H1 (cell line): ENCODE measurements around the gene KIAA0040. TPM values are rescaled to one million over a fixed set of nuclear protein-coding genes. Genes with fewer than 3 reads are reported as not detected.
A peak's percentile ranks its signal among the peaks of the same experiment; 100 is the strongest.

ENCODE experiments used
- CTCF ChIA-PET: fragments of 300-600 bp; sonication (Branson Sonifier 250); formaldehyde crosslinking; loops from one replicate; lab custom pipeline; 2021; ENCODE audit not compliant: partially characterized antibody; lab: Charles Lee
- POLR2A ChIA-PET: fragments of 300-600 bp; sonication (Branson Sonifier 250); formaldehyde crosslinking; loops from one replicate; lab custom pipeline; 2021; ENCODE audit warnings: inconsistent platforms; ENCODE audit not compliant: partially characterized antibody; lab: Charles Lee
- DNase-seq, 2 experiments: peaks; one replicate each; pipeline versions ENCODE4 v3.0.0 to v3.0.0-alpha.2; 2010 to 2022; ENCODE audit warnings: low spot score in 2 of 2, low read depth in 1 of 2, mixed read lengths in 1 of 2
- FAIRE-seq: peaks from 2 replicates; lab custom pipeline; 2011; peaks lifted over from hg19 to GRCh38; lab: Jason Lieb, UNC
- H2AFZ ChIP-seq: 2 replicates; pipeline ENCODE4 v1.8.1; 2012; ENCODE audit warnings: low read length, inconsistent platforms
- H2AK5ac ChIP-seq: 2 replicates; pipeline ENCODE4 v1.6.1; 2013; ENCODE audit warnings: low read depth, low read length
- H2BK120ac ChIP-seq: replicated peaks from 2 replicates; pipeline ENCODE3; 2013; ENCODE audit warnings: low read depth, low read length, inconsistent platforms
- H2BK12ac ChIP-seq: 2 replicates; pipeline ENCODE4 v1.6.1; 2013; ENCODE audit warnings: low read depth, low read length
- H2BK15ac ChIP-seq: 2 replicates; pipeline ENCODE4 v1.6.1; 2013; ENCODE audit warnings: low read length
- H2BK20ac ChIP-seq: 2 replicates; pipeline ENCODE4 v1.6.1; 2013; ENCODE audit warnings: low read length
- H2BK5ac ChIP-seq: 2 replicates; pipeline ENCODE4 v1.6.1; 2013; ENCODE audit warnings: low read depth, low read length
- H3K14ac ChIP-seq: 2 replicates; pipeline ENCODE4 v1.6.1; 2013; ENCODE audit warnings: inconsistent platforms; ENCODE audit not compliant: insufficient read length
- H3K18ac ChIP-seq: 2 replicates; pipeline ENCODE4 v1.6.1; 2013; ENCODE audit warnings: low read length; ENCODE audit errors: extremely low read depth
- H3K23ac ChIP-seq: 2 replicates; pipeline ENCODE4 v1.6.1; 2013; ENCODE audit warnings: inconsistent platforms; ENCODE audit not compliant: insufficient read length
- H3K23me2 ChIP-seq: 2 replicates; pipeline ENCODE4 v1.6.1; 2013; ENCODE audit warnings: low read depth, low read length
- H3K27ac ChIP-seq: 2 replicates; pipeline ENCODE4 v1.6.1; 2011; ENCODE audit warnings: low read depth, low read length, inconsistent platforms
- H3K27me3 ChIP-seq, 4 experiments: replicated peaks in 1 of 4; 1 replicate in 1 of 4; 2 replicates in 3 of 4; pipeline versions ENCODE4 v1.6.1 to v1.8.1; 2011 to 2013; ENCODE audit warnings: low read length in 3 of 4, mild to moderate bottlenecking in 3 of 4, inconsistent platforms in 2 of 4, mixed read lengths in 2 of 4, moderate library complexity in 1 of 4; ENCODE audit not compliant: control insufficient read depth in 3 of 4, insufficient read depth in 3 of 4; ENCODE audit errors: extremely low read depth in 1 of 4
- H3K36me3 ChIP-seq, 4 experiments: 2 replicates each; pipeline versions ENCODE4 v1.6.1 to v1.8.1; 2011 to 2013; ENCODE audit warnings: mild to moderate bottlenecking in 4 of 4, low read length in 3 of 4, moderate library complexity in 2 of 4, control low read depth in 1 of 4, inconsistent platforms in 1 of 4; ENCODE audit not compliant: insufficient read depth in 4 of 4, control insufficient read depth in 2 of 4
- H3K4ac ChIP-seq: replicated peaks from 2 replicates; pipeline ENCODE3; 2013; ENCODE audit warnings: low read length, low read depth, mixed read lengths, inconsistent platforms; ENCODE audit not compliant: insufficient read length
- H3K4me1 ChIP-seq, 4 experiments: replicated peaks in 1 of 4; 1 replicate in 1 of 4; 2 replicates in 3 of 4; pipeline versions ENCODE4 v1.6.1 to v1.8.1; 2011 to 2013; ENCODE audit warnings: low read length in 3 of 4, inconsistent platforms in 2 of 4, mixed read lengths in 1 of 4; ENCODE audit not compliant: insufficient read depth in 4 of 4, control insufficient read depth in 3 of 4
- H3K4me2 ChIP-seq, 2 experiments: 2 replicates each; pipeline versions ENCODE4 v1.6.1 to v1.8.1; 2011 to 2013; ENCODE audit warnings: low read depth in 2 of 2, low read length in 2 of 2, control low read depth in 1 of 2, inconsistent platforms in 1 of 2, mild to moderate bottlenecking in 1 of 2; ENCODE audit not compliant: insufficient read depth in 1 of 2
- H3K4me3 ChIP-seq, 4 experiments: fragments of 200-600, 300-600 bp in 1 of 4; sonication (generic), shearing (Covaris generic), sonication (Bioruptor Twin) in 1 of 4; 2 replicates each; pipeline versions ENCODE4 v1.5.1 to v1.8.1; 2011 to 2016; ENCODE audit warnings: low read length in 4 of 4, low read depth in 3 of 4, control low read depth in 2 of 4, inconsistent platforms in 2 of 4, mild to moderate bottlenecking in 2 of 4, mixed read lengths in 1 of 4, moderate library complexity in 1 of 4; ENCODE audit not compliant: insufficient read depth in 2 of 4; ENCODE audit errors: extremely low read depth in 1 of 4
- H3K56ac ChIP-seq: replicated peaks from 2 replicates; pipeline ENCODE3; 2013; ENCODE audit warnings: low read depth, mild to moderate bottlenecking, mixed read lengths, low read length, inconsistent platforms; ENCODE audit not compliant: insufficient read length
- H3K79me1 ChIP-seq: 2 replicates; pipeline ENCODE4 v1.6.1; 2013; ENCODE audit warnings: low read depth, low read length, control low read depth
- H3K79me2 ChIP-seq, 2 experiments: 2 replicates each; pipeline versions ENCODE4 v1.6.1 to v1.8.1; 2012 to 2013; ENCODE audit warnings: low read length in 2 of 2, mild to moderate bottlenecking in 2 of 2, inconsistent platforms in 1 of 2; ENCODE audit not compliant: insufficient read depth in 2 of 2, control insufficient read depth in 1 of 2
- H3K9ac ChIP-seq, 4 experiments: replicated peaks in 1 of 4; 1 replicate in 1 of 4; 2 replicates in 3 of 4; pipeline versions ENCODE4 v1.6.1 to v1.8.1; 2011 to 2013; ENCODE audit warnings: low read depth in 3 of 4, low read length in 3 of 4, control low read depth in 2 of 4, mild to moderate bottlenecking in 2 of 4, moderate library complexity in 2 of 4, inconsistent platforms in 1 of 4; ENCODE audit errors: extremely low read depth in 1 of 4
- H3K9me3 ChIP-seq, 2 experiments: 2 replicates each; pipeline versions ENCODE4 v1.6.1 to v1.8.1; 2012 to 2013; ENCODE audit warnings: mild to moderate bottlenecking in 2 of 2, moderate library complexity in 2 of 2, control low read depth in 1 of 2, inconsistent platforms in 1 of 2, low read depth in 1 of 2, low read length in 1 of 2, mixed read lengths in 1 of 2; ENCODE audit not compliant: insufficient read depth in 2 of 2
- H4K20me1 ChIP-seq, 2 experiments: replicated peaks in 1 of 2; 2 replicates each; pipeline versions ENCODE3 to v1.8.1; 2011 to 2013; ENCODE audit warnings: inconsistent platforms in 2 of 2, low read length in 2 of 2, mild to moderate bottlenecking in 1 of 2; ENCODE audit not compliant: insufficient read depth in 2 of 2, control insufficient read depth in 1 of 2
- H4K5ac ChIP-seq: 2 replicates; pipeline ENCODE4 v1.6.1; 2013; ENCODE audit warnings: low read length, low read depth, mixed read lengths, inconsistent platforms; ENCODE audit not compliant: insufficient read length
- H4K8ac ChIP-seq: 2 replicates; pipeline ENCODE4 v1.8.0; 2013; ENCODE audit warnings: mild to moderate bottlenecking, moderate library complexity, low read length, inconsistent platforms; ENCODE audit not compliant: insufficient read depth; ENCODE audit errors: extremely low read depth
- H4K91ac ChIP-seq: replicated peaks from 2 replicates; pipeline ENCODE3; 2013; ENCODE audit warnings: low read length, mixed read lengths, inconsistent platforms; ENCODE audit not compliant: insufficient read length
- CEBPB ChIP-seq: IDR thresholded peaks from 2 replicates; pipeline ENCODE4 v1.6.1; 2012; ENCODE audit warnings: low read depth, low read length
- YY1 ChIP-seq: IDR thresholded peaks from 2 replicates; pipeline ENCODE4 v1.6.1; 2011; ENCODE audit warnings: low read depth, mild to moderate bottlenecking, low read length
- WGBS, 2 experiments: shearing (Covaris generic) in 1 of 2; methylation state at CpG; one replicate each; pipeline versions ENCODE4 v1.1.6 to v1.1.7; 2013 to 2015; ENCODE audit warnings: low lambda C conversion rate in 2 of 2, mixed read lengths in 2 of 2, inconsistent platforms in 1 of 2, low coverage in 1 of 2, missing lambda C conversion rate in 1 of 2; ENCODE audit not compliant: insufficient replicate concordance in 2 of 2, insufficient coverage in 1 of 2, insufficient read length in 1 of 2; ENCODE audit errors: extremely low coverage in 1 of 2, missing lambda C conversion rate in 1 of 2; 5-methylcytosine and 5-hydroxymethylcytosine counted together
- polyA plus RNA-seq, 7 experiments: library from polyadenylated mRNA; depleted of rRNA in 3 of 7; stranded (reverse) in 5 of 7; unstranded in 2 of 7; fragments of >200 nt in 5 of 7; fragments of 200-250 nt in 2 of 7; gene quantifications; 1 replicate in 5 of 7; 2 replicates in 1 of 7; 4 replicates in 1 of 7; pipeline versions ENCODE4 v1.2.1 to v1.2.3, GENCODE V29; 2011 to 2013; ENCODE audit warnings: missing spikeins in 2 of 7, mixed read lengths in 2 of 7
- total RNA-seq: library from RNA; stranded (reverse); fragmentation: NEBNext Ultra II Directional; extraction: Animal tissue kit (Norgen Biotek cat#: 25700); gene quantifications from 2 replicates; pipeline ENCODE4 v1.2.1, GENCODE V29; 2021

The KIAA0040 gene
- total and polyA plus RNA-seq, 2 of the 8 experiments (the other 6 are each of a cell fraction or from before 2014, with no cell fraction given), result 11.0 to 14.1 TPM

DNA sequence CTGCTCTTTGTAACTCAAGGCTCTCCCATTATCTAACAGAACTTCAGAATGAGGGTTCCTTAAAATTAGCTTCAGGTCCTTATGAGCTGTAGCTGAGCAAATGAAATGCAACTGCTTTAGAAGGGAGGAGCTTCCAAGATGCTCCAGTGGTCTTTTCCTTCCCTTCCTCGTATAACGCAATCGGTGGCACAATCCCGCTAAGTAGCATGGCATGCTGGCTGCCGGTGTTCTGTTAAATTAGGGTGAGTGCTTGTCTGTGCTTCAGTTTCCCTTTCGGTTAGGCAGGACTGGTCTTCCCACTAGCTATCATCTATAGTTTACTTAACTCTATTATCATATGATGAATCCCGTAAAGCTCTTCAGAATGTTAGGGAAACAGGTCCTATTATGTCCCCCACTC lies 917 bp downstream of the KIAA0040 start:
- no peak overlapping the region for H3K56ac ChIP-seq

More for the DNA sequence above, 917 bp downstream of the KIAA0040 start:
- Histone ChIP-seq H3K9ac (no peak overlapping the region; a peak in 1 of 7 replicates), H3K4me1 (peaks cover 0 to 5% (median 5%) of the 10 kb centered on the region in 4 experiments; a peak in 3 of 7 replicates), H2BK15ac (no peak overlapping the region), H4K91ac (no peak overlapping the region), H3K9me3 (no peaks in the 10 kb centered on the region), H3K4me3 (peak overlapping the region; percentile 62 to 85 (median 72)), H3K23me2 (peaks cover 11% of the 10 kb centered on the region), H3K23ac (no peak overlapping the region), H2BK5ac (no peak overlapping the region), H3K4ac (no peak overlapping the region)
- ChIA-PET CTCF (interaction anchor here (0.6 to 2.3 kb wide), 14 partner anchors 8 to 182 kb away, joined by 3 to 13 read pairs (median 6); no protein-coding TSS in a partner anchor), POLR2A (interaction anchor here (0.7 to 1.1 kb wide), 4 partner anchors 11 to 36 kb away, joined by 3 to 6 read pairs (median 3); no protein-coding TSS in a partner anchor)
- no peak for FAIRE-seq
- TF ChIP-seq YY1, result no peak
- peak; percentile 27; the same call in 1 of the 2 replicates for TF ChIP-seq CEBPB
- TF ChIP-seq, all 59 proteins: peak for 1
- no peak overlapping the region for H4K5ac ChIP-seq
- H3K18ac ChIP-seq, result no peak overlapping the region
- DNase-seq, result no peak
- H3K27me3 ChIP-seq, result peaks cover 3 to 19% (median 15%) of the 10 kb centered on the region in 4 experiments
- H2BK12ac ChIP-seq, result no peak overlapping the region
- H3K4me2 ChIP-seq, result peak overlapping the region; percentile 90 to 95
- H2AK5ac ChIP-seq, result no peak overlapping the region
- H4K8ac ChIP-seq, result no peak overlapping the region
- no peaks in the 10 kb centered on the region for H3K36me3 ChIP-seq
- H3K14ac ChIP-seq, result no peak overlapping the region
- WGBS, 2 experiments, result 31% methylated on average over 7 of the region's 7 CpGs; no CpG with 5 or more reads in 1 of the 2 experiments
- H3K27ac ChIP-seq, result no peak overlapping the region
- no peaks in the 10 kb centered on the region for H3K79me1 ChIP-seq
- H3K79me2 ChIP-seq, result no peaks in the 10 kb centered on the region
- no peak overlapping the region for H2BK20ac ChIP-seq
- peak overlapping the region; percentile 95 for H2AFZ ChIP-seq
- no peak overlapping the region for H2BK120ac ChIP-seq
- H4K20me1 ChIP-seq, result no peaks in the 10 kb centered on the region
